Activated naive CD8-positive, alpha-beta T cell (primary cell): ENCODE data around the gene DUOXA2.

Experiments used
- H3K27ac Mint-ChIP-seq: one replicate; pipeline ENCODE4 v1.8.0; 2021; ENCODE audit warnings: mixed read lengths
- H3K27me3 Mint-ChIP-seq: one replicate; pipeline ENCODE4 v1.8.0; 2021; ENCODE audit warnings: mixed read lengths
- H3K36me3 Mint-ChIP-seq: one replicate; pipeline ENCODE4 v1.8.0; 2021; ENCODE audit warnings: mixed read lengths
- H3K4me1 Mint-ChIP-seq: one replicate; pipeline ENCODE4 v1.8.0; 2021; ENCODE audit warnings: low read depth, mixed read lengths
- H3K4me3 Mint-ChIP-seq: one replicate; pipeline ENCODE4 v1.8.0; 2021; ENCODE audit warnings: mild to moderate bottlenecking, mixed read lengths
- H3K9me3 Mint-ChIP-seq: one replicate; pipeline ENCODE4 v1.8.0; 2021; ENCODE audit warnings: low read depth, mixed read lengths

The DUOXA2 gene

GRCh38 chr15:45106002-45106790 is 7.9 kb upstream of the DUOXA2 start:
- no peaks in the 10 kb centered on the region for H3K4me1 Mint-ChIP-seq
- no peak overlapping the region for H3K27ac Mint-ChIP-seq
- H3K27me3 Mint-ChIP-seq: peaks cover 23% of the 10 kb centered on the region
- H3K4me3 Mint-ChIP-seq: no peak overlapping the region
- H3K9me3 Mint-ChIP-seq: no peaks in the 10 kb centered on the region
- H3K36me3 Mint-ChIP-seq: no peaks in the 10 kb centered on the region

- Mint-ChIP-seq H3K4me1 (peaks cover 8% of the 10 kb centered on the region), H3K9me3 (no peaks in the 10 kb centered on the region), H3K27me3 (peaks cover 30% of the 10 kb centered on the region), H3K36me3 (no peaks in the 10 kb centered on the region), H3K4me3 (no peak overlapping the region), H3K27ac (no peak overlapping the region)
Measured at GRCh38 chr15:45107941-45108630, 6.0 kb upstream of the DUOXA2 start.

DNA sequence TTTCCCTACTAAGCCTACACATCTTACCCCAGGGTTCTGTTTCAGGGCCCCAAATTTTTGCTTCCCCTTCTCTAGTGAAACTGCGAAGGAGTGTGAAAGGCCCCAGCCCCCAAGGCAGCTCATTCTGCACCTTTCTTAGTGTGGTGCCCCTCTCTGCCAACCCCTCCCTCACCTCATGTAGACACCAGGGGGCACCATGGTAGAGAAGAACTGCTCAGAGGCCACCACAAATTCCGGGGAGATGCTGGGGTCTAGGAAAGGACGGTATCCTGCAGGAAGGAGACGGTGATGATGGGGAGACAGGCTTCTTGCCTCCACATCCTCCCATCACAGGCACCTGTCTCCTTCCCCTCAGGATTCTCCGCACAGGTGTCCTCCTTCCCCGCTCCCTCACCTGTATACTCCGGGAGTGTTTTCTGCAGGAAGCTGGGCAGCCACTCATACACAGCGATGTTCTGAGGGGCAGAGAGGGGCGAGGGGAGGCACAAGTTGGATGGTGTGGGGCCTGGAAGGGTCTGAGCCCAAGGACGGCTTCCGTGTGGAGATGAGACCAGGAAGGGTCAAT is 3.8 kb upstream of the DUOXA2 start:
- no peak overlapping the region for H3K27ac Mint-ChIP-seq
- H3K4me3 Mint-ChIP-seq: no peak overlapping the region
- peaks cover 19% of the 10 kb centered on the region for H3K4me1 Mint-ChIP-seq
- peaks cover 40% of the 10 kb centered on the region for H3K27me3 Mint-ChIP-seq
- H3K9me3 Mint-ChIP-seq: no peaks in the 10 kb centered on the region
- no peaks in the 10 kb centered on the region for H3K36me3 Mint-ChIP-seq

- Mint-ChIP-seq H3K4me3 (peak overlapping the region; percentile 72), H3K27me3 (peaks cover 49% of the 10 kb centered on the region), H3K27ac (no peak overlapping the region), H3K4me1 (peaks cover 26% of the 10 kb centered on the region), H3K9me3 (no peaks in the 10 kb centered on the region), H3K36me3 (no peaks in the 10 kb centered on the region)
Measured at GRCh38 chr15:45111390-45112142, 2.6 kb upstream of the DUOXA2 start.

GRCh38 chr15:45112143-45112590 is 2.0 kb upstream of the DUOXA2 start:
- H3K9me3 Mint-ChIP-seq: no peaks in the 10 kb centered on the region
- peaks cover 50% of the 10 kb centered on the region for H3K27me3 Mint-ChIP-seq
- no peaks in the 10 kb centered on the region for H3K36me3 Mint-ChIP-seq
- peaks cover 28% of the 10 kb centered on the region for H3K4me1 Mint-ChIP-seq
- no peak overlapping the region for H3K27ac Mint-ChIP-seq
- H3K4me3 Mint-ChIP-seq: peak overlapping the region; percentile 72

DNA sequence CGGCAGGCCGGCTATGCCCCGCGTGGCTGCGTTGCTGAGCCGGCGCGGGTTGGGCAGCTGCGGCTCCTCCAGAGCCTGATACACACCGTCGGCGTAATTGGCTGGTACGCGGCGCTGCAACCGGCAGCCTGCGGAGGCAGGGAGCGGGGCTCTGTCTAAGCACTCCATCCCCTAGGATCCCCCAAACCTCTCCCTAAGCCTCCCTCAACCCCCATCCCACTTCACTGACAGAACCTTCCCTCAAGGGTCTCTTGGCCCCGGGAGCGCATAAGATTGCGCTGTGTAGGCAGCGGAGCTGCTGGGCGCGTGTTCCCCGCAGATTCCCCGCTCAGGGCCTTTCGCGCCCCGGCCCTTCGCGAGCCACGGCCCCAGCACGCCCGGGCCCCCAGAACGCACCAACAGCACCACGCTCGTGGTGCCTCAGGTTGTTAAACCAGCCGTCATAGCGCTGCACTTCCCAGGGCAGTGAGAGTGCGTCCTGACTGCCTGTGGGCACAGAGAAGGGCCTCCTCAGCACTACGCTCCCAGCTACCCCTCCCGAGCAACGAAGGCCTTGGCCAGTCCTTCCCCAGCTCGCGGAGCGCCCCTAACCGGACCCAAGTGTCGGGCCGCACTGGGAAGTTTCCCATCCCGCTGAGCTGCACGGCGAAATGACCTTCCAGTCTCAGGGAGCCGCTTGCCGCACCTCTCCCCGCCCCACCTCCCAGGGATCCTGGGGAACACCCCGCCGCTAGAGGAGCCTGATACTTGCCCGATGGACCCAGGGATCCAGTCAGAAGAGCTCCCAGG is 1.3 kb upstream of the DUOXA2 start:
- Mint-ChIP-seq H3K36me3 (no peaks in the 10 kb centered on the region), H3K27ac (no peak overlapping the region), H3K9me3 (no peaks in the 10 kb centered on the region), H3K27me3 (peaks cover 53% of the 10 kb centered on the region), H3K4me1 (peaks cover 34% of the 10 kb centered on the region), H3K4me3 (peak overlapping the region; percentile 72)

GRCh38 chr15:45113380-45113990 is 641 bp upstream of the DUOXA2 start:
- H3K36me3 Mint-ChIP-seq: no peaks in the 10 kb centered on the region
- H3K27me3 Mint-ChIP-seq: peaks cover 56% of the 10 kb centered on the region
- H3K4me3 Mint-ChIP-seq: peak overlapping the region; percentile 72
- peaks cover 39% of the 10 kb centered on the region for H3K4me1 Mint-ChIP-seq
- H3K9me3 Mint-ChIP-seq: no peaks in the 10 kb centered on the region
- H3K27ac Mint-ChIP-seq: no peak overlapping the region

DNA sequence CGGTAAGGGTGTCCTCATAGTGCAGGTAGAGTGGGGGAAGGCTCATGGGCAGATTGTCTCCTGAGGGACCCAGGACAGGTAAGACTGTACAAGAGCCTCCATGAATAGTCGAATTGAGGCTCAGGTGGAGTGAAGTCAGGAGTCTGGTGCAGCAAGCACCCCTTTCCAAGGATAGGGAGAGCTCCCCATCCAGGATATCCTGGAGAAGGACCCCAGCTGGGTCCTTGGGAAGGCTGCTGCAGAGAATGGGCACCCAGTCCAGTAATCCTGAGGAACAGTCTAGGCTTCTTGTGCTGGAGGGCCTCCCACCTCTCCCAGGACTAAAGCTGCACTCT is 592 bp downstream of the DUOXA2 start:
- H3K36me3 Mint-ChIP-seq: no peaks in the 10 kb centered on the region
- H3K27me3 Mint-ChIP-seq: peaks cover 49% of the 10 kb centered on the region
- peaks cover 39% of the 10 kb centered on the region for H3K4me1 Mint-ChIP-seq
- no peaks in the 10 kb centered on the region for H3K9me3 Mint-ChIP-seq
- H3K4me3 Mint-ChIP-seq: peak overlapping the region; percentile 57
- no peak overlapping the region for H3K27ac Mint-ChIP-seq

- H3K4me1 Mint-ChIP-seq: peaks cover 39% of the 10 kb centered on the region
- no peaks in the 10 kb centered on the region for H3K36me3 Mint-ChIP-seq
- peaks cover 45% of the 10 kb centered on the region for H3K27me3 Mint-ChIP-seq
- H3K9me3 Mint-ChIP-seq: no peaks in the 10 kb centered on the region
- no peak overlapping the region for H3K4me3 Mint-ChIP-seq
- H3K27ac Mint-ChIP-seq: no peak overlapping the region
Measured at GRCh38 chr15:45115312-45115820, 1.2 kb downstream of the DUOXA2 start.

DNA sequence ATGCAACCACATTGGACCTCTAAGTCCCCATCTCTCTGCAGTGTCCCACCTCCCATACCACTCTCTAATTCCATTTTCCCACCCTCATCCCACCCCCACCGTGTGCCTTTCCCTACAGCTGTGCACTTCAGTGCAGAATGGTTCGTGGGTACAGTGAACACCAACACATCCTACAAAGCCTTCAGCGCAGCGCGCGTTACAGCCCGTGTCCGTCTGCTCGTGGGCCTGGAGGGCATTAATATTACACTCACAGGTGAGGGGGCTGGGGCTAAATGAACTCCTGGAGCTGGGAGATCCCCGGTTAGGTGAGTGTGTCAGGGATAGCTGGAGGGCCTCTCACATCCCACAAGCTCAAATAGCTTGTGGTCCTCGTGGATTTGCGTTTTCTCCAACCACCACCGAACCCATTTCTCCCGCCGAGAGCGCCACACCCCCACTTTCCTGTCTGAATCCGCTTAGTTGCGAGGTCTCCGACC is 1.9 kb downstream of the DUOXA2 start:
- Mint-ChIP-seq H3K27me3 (peaks cover 45% of the 10 kb centered on the region), H3K27ac (no peak overlapping the region), H3K4me1 (peaks cover 39% of the 10 kb centered on the region)

DNA sequence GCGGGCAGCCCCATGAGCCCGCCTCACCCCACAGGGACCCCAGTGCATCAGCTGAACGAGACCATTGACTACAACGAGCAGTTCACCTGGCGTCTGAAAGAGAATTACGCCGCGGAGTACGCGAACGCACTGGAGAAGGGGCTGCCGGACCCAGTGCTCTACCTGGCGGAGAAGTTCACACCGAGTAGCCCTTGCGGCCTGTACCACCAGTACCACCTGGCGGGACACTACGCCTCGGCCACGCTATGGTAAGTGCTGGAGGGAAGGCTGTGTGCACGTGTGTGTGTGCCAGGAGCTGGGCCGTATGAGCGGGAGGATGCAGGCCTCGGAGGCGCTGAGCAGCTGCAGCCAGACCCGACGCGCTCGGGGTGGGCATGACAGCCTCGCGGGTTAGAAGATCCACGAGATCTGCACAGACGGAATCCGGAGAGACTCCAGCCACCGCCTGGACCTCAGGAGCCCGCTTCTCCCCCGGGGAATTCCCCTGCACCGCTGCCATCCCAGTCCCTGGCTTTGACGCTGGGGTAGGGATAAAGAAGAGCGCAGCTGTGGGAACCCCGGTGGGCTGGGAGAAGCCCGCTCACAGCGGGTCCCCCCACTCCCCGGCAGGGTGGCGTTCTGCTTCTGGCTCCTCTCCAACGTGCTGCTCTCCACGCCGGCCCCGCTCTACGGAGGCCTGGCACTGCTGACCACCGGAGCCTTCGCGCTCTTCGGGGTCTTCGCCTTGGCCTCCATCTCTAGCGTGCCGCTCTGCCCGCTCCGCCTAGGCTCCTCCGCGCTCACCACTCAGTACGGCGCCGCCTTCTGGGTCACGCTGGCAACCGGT is 2.6 kb downstream of the DUOXA2 start:
- Mint-ChIP-seq H3K4me3 (peak overlapping the region; percentile 83), H3K36me3 (no peaks in the 10 kb centered on the region), H3K27ac (no peak overlapping the region), H3K4me1 (peaks cover 39% of the 10 kb centered on the region), H3K27me3 (peaks cover 46% of the 10 kb centered on the region), H3K9me3 (no peaks in the 10 kb centered on the region)

More for the DNA sequence above, 1.9 kb downstream of the DUOXA2 start:
- H3K36me3 Mint-ChIP-seq: no peaks in the 10 kb centered on the region
- no peaks in the 10 kb centered on the region for H3K9me3 Mint-ChIP-seq
- peak overlapping the region; percentile 75 for H3K4me3 Mint-ChIP-seq

- H3K27ac Mint-ChIP-seq: no peak overlapping the region
Measured at GRCh38 chr15:45117308-45118130, 3.4 kb downstream of the DUOXA2 start.

More at GRCh38 chr15:45117308-45118130, 3.4 kb downstream of the DUOXA2 start:
- no peaks in the 10 kb centered on the region for H3K36me3 Mint-ChIP-seq
- H3K4me3 Mint-ChIP-seq: peak overlapping the region; percentile 83
- peaks cover 40% of the 10 kb centered on the region for H3K27me3 Mint-ChIP-seq
- no peaks in the 10 kb centered on the region for H3K9me3 Mint-ChIP-seq
- H3K4me1 Mint-ChIP-seq: peaks cover 33% of the 10 kb centered on the region
